Stimulated activated CD4-positive, alpha-beta T cell treated with anti-CD3 and anti-CD28 coated beads, Interleukin-1b, Interleukin-23, amount 100 ng/mL, for 1 hour (primary cell): ENCODE results near the gene NEK9.
"Not testable (repeated sequence)": the region's sequence is repeated elsewhere in the genome, so short reads cannot be mapped to it uniquely, and the experiment has no call there.

Experiments used
- DNase-seq, 2 donors: peaks; one replicate each; pipeline ENCODE4 v3.0.0-alpha.2; 2020; ENCODE audit warnings: low read depth in 2 of 2

NEK9 gene

DNA sequence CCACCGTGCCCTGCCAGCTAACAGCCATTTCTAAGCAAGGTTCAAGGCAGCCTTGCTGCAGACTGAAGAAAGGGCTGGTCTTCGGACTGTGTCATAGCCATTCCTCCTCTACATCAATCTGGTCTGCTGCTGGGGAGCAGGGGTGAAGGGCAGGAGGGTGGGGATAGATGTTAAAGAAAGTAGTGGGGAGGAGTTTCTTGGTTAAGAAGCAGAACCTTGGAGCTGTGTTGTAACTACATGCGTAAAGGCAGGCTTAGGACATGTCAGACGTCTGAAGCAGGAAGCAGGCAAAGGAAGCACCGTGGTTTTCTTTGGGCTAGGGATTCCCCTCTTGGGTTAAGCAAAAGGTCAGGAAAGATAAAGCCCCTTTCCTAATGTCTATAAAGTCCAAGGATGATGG lies 18.1 kb upstream of the NEK9 start:
- DNase-seq, result no peak

DNA sequence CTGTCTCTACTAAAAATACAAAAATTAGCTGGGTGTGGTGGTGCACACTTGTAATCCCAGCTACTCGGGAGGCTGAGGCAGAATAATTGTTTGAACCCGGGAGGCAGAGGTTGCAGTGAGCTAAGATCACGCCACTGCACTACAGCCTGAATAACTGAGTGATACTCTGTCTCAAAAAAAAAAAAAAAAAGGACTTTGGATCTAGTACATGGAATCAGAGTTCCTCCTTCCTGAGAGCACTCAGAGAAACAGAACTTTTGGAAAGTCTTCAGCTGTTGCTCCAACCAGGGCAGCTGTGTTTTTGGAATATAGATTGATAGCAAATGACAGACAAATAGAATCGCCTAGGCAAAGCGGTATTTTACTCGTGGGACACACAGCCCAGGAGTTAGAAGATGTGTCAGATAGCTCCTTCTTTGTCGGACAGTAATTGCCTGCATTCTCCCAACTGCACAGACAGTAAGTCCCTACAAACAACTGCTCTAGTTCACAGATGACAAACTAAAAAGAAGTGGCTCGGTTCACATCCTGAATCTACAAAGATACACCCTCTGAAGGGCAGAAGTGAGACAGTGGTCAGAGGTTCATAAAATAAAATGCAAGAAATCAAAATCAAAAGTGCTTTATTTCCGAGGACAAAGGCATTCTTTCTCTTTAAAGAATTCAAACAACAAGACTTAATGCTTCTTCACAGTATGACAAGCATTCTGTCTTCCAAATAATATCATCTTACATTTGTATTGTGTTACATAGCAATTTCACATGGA lies 17.1 kb upstream of the NEK9 start:
- no peak for DNase-seq

DNA sequence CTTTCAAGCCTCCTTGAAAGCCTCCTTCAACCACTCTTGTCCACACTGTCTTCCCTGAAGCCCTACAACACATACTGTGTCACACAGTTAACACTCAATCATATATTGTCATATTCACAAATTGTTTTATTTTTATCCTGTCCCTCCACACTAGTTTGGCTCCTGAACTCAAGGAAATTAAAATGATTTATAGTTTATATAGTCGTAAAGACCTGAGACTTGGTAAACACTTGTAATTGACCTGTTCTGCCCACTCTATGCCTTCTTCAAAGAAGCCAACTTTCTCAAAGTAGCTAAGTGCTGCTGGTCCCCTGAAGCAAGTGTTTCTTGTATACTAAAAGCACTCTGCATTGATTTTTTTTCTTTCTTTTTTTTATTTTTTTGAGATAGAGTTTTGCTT lies 15.6 kb upstream of the NEK9 start:
- no peak for DNase-seq

DNA sequence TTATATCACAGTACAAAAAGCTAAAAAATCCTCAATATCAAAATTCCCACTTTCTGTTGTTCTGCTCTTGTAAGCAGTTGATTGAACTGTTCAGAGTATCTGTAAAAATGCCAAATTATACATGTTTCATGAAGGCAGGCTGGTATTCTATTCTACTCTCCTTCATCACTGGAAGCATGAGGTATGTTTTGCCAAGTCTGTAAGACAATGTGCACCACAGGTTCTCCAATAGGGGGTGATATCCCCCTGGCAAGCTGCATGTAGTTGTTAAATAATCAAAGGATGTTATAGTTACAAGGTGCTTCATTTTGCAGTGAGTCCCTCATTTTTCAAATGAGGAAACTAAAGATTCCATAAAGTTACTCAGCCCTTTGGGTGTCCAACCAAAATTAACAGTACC lies 15.1 kb upstream of the NEK9 start:
- DNase-seq, result no peak

- no peak for DNase-seq
These were observed 14.2 kb upstream of the NEK9 start for GRCh38 chr14:75141062-75141461.

- no peak for DNase-seq
These were observed 13.8 kb upstream of the NEK9 start for GRCh38 chr14:75140620-75141019.

DNA sequence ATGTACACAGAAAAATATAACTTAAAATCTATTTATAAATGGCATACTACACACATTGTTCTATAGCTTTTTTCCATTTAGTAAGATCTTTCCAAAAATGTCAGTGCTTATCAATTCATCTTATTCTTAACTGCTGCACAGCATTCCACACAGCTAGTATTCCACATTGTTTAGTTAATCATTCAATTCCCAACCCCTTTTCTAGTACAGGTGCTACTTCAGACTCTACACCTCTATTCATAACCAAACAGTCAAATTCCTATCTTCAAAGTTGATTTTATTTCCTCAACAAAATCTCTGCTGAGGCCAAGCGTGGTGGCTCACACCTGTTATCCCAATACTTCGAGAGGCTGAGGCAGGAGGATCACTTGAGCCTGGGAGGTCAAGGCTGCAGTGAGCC lies 12.3 kb upstream of the NEK9 start:
- DNase-seq, result no peak

- DNase-seq, result no peak
These were observed 11.6 kb upstream of the NEK9 start for GRCh38 chr14:75138492-75138891.

DNA sequence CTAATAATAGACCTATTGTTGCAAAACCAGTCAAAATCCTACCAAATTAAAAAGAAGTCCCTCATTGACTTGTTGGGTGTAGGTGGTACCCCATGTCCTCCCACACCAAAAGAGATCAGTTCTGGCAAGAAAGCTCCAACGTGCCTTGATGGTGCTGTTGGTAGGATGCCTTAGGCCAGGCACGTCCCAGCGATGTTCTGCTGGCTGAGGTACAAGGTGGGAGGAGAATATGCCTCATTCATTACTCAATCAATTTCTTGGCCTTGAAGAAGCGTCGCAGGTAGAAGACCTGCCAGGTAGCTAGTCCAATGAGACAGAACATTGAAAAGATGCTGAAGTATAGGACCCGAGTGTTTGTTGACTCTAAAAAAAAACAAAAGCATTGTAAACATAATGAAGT lies 7.8 kb upstream of the NEK9 start:
- no peak for DNase-seq

GRCh38 chr14:75133597-75133996 lies 6.7 kb upstream of the NEK9 start:
- no peak for DNase-seq

DNA sequence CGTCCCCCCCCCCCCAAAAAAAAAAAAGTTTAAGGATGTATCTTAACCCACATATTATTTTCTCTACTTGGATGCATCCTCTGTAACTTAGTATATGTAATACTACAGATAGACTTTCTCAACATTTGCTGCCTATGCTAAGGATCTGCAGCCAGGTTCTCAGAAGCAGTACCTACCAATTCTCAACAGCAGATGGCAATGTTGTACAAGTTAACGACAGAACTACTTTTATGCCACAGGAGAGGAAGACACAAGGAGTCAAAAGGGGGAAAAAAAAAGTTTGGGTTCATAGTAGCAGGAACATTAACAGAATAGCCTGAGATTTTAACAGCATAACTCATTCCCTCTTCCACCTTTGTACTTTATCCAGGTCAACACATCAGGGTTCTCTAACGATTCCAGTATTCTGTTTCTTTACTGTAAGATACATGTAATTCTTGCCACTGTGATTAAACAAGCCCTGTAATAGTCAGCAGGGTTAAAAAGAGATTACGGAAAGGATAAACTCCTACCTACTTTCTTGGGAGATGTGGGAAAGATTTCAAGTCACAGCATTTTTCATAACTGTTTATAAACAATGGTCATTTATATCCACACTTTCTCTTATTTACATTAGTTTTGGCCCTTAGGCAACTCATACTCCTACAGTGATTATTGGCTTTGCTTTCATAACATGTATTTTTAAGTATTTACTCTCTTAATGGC lies 5.7 kb upstream of the NEK9 start:
- no peak for DNase-seq

GRCh38 chr14:75128596-75128990 lies 1.7 kb upstream of the NEK9 start:
- DNase-seq, result no peak

- no peak for DNase-seq
These were observed 1.2 kb upstream of the NEK9 start for GRCh38 chr14:75127903-75128595.

DNA sequence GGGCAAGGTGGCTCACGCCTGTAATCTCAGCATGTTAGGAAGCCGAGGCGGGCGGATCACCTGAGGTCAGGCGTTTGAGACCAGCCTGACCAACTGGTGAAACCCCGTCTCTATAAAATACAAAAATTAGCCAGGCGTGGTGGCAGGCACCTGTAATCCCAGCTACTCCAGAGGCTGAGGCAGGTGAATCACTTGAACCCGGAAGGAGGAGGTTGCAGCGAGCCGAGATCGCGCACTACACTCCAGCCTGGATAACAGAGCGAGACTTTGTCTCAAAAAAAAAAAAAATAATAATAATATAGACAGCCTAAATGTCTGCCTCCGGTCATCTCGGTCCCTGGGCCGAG lies 599 bp upstream of the NEK9 start:
- DNase-seq, result not testable (repeated sequence)

DNA sequence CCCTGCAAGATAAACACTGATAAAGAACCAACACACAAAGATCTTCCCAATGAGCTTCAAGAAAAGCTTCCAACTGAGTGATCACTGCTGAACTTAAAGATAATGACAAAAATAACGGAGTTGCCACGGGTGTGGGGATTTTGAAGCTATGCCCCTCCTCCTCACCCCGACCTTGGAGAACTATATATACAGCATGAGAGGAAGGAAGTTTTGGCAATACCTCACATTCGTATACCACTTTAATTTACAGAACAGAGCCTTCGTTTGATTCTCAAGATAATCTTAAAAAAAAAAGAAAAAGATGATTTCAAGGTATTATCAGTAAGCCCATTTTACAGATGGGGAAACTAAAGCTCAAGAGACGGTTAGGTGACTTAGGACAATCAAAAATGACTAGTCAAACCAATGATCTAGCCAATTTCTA lies 715 bp downstream of the NEK9 start:
- no peak for DNase-seq

DNA sequence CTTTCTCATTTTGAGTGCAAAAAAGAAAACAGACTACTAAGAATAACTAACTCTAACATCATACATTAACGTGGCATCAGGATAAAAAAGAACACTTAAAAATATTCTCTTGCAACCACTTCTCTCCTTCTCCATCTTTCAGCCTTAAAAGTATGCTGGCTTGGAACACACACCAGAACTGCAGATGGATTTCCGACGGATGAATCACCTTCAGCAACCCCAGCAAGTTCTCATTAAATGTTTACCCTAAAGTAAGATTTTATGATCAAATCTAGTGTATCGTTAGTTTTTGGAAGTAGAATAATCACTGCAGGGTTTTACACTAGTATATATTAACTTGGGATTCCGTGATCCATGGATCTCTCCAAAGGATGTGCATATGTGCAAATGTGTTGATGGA lies 1.2 kb downstream of the NEK9 start:
- DNase-seq, result no peak

DNA sequence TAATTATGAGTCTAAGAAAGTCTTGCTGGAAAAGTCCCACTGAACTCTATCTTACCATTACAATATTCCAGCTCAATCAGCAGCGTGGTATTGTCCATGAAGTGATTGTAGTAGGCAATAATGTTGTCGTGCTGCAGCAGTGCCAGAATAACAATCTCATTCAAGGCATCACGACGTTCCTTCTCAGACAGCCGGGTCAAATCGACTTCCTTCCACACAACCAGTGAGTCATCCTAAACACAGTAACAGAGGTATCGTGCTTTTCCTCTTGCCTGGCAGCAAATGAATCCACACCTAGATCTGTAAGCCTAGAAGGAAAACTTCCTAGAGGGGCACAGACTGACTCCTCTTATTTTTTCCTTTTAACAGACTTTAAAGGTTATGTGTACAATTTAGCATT lies 2.9 kb downstream of the NEK9 start:
- no peak for DNase-seq

GRCh38 chr14:75121552-75121951 lies 5.3 kb downstream of the NEK9 start:
- no peak for DNase-seq

DNA sequence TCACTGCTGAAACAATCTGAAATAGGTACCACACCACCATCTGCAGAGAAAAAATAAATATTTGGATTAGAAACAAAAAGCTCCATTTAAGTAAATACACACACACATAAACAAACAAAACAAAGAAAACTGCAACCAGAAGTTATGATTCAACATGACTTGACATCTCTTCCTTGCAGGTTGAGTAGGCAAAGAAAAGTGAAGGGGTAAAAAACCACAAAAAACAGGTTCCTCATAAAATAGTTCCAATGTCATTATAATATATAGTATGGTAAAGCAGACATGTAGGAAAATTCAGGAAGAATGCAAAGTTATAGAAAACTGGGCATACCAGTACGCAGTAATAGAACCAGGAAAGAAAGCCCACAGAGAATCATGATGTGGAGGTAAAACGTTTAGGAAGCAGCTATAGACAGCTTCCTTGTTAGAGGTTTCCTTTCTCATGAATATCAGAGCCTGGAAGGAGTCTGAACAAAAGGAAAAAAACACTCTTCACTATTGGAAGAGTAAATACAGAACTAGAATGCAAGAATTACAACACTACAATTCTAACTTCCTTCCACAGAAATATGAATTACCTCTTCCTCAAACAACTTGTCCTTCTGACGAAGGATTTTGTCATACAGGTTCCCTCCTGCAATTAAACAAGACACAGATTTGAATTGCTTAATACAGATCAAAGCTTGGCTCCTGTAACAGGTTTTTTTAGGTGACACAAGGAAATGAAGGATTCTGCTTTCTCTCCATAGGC lies 6.1 kb downstream of the NEK9 start:
- no peak for DNase-seq

DNA sequence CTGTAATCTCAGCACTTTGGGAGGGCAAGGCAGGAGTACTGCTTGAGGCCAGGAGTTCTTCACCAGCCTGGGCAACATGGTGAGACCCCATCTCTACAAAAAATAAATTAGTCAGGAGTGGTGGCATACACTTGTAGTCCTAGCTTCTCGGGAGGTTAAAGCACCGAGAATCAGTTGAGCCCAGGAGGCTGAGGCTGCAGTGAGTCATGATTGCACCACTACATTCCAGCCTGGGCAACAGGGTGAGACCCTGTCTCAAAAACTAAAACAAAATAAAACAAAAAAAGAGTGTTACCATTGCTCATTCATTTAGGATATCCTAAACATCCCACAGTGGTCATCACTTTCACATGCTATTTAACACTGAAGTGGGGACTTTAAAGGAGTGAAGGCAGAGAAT lies 7.8 kb downstream of the NEK9 start:
- no peak for DNase-seq

DNA sequence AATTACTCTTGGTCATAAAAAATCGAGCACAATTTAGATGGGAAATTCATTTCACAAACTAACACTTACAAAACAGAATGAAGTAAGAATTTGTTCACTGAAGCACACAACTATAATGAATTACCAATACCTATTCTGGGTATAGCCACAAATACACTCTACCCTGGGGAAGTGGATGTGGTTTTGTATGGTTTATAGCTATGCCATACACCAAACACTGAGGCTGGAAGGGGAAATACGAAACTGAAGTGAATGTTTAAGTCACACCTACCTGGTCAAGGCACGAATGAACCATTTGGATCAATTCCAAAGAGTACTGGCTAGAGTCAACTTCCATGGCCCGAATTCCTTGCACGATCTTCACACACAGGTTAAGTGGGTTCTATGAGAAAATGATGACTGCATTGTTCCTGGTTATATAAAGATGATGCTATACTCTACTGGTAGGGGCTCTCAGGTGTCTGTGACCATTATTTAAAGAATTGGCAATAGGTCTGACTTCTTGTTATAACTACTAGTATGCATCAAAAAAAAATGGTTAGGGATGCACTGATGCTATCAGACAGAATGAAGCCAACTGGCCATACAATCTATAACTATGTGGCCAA lies 12.8 kb downstream of the NEK9 start:
- DNase-seq, result no peak

GRCh38 chr14:75109877-75110276 lies 17.0 kb downstream of the NEK9 start:
- DNase-seq, result no peak
